OCI-LY7 (cell line): ENCODE measurements around the gene KANSL3. TPM values are rescaled to one million over a fixed set of nuclear protein-coding genes. Genes with fewer than 3 reads are reported as not detected.

ENCODE experiments used
- BruUV-seq: library from RNA; stranded (reverse); fragments of 400-500 nt; replicated peaks from 2 replicates; lab custom pipeline; 2021; lab: Mats Ljungman, UMichigan
- CTCF ChIA-PET: fragments of 300-600 bp; sonication (Branson Sonifier 250); formaldehyde crosslinking; loops from one replicate; lab custom pipeline; 2022; ENCODE audit warnings: antibody characterized with exemption; ENCODE audit not compliant: unreplicated experiment; lab: Charles Lee
- POLR2A ChIA-PET: fragments of 300-600 bp; sonication (Branson Sonifier 250); formaldehyde crosslinking; loops from one replicate; lab custom pipeline; 2022; ENCODE audit warnings: antibody characterized with exemption; lab: Charles Lee
- DNase-seq: peaks from one replicate; pipeline ENCODE4 v3.0.0-alpha.2; 2015; ENCODE audit warnings: low spot score
- H2AFZ ChIP-seq: fragments of 200-600 bp; sonication (generic), shearing (Covaris generic); 2 replicates; pipeline ENCODE4 v1.6.1; 2014; ENCODE audit warnings: mild to moderate bottlenecking, antibody characterized with exemption, low read length, moderate library complexity
- H3K27ac ChIP-seq: fragments of 200-600 bp; sonication (generic); 2 replicates; pipeline ENCODE4 v1.5.1; 2014; ENCODE audit warnings: mixed run types, low read depth, mild to moderate bottlenecking, moderate library complexity, low read length, inconsistent platforms; ENCODE audit not compliant: poor library complexity, severe bottlenecking
- H3K36me3 ChIP-seq: fragments of 200-600 bp; sonication (generic); 2 replicates; pipeline ENCODE4 v1.6.1; 2014; ENCODE audit warnings: mild to moderate bottlenecking, antibody characterized with exemption, low read length, moderate library complexity, mixed read lengths; ENCODE audit not compliant: insufficient read depth
- H3K4me1 ChIP-seq: fragments of 200-600 bp; sonication (generic); 2 replicates; pipeline ENCODE4 v1.5.1; 2014; ENCODE audit warnings: mild to moderate bottlenecking, low read length; ENCODE audit not compliant: insufficient read depth, poor library complexity, severe bottlenecking
- H3K4me2 ChIP-seq: fragments of 200-600 bp; sonication (generic); 2 replicates; pipeline ENCODE4 v1.6.1; 2014; ENCODE audit warnings: mild to moderate bottlenecking, low read length
- H3K4me3 ChIP-seq: fragments of 200-600 bp; sonication (generic); 2 replicates; pipeline ENCODE4 v1.5.1; 2014; ENCODE audit warnings: mild to moderate bottlenecking, low read depth, low read length; ENCODE audit not compliant: poor library complexity, severe bottlenecking
- H3K79me2 ChIP-seq: fragments of 200-600 bp; sonication (generic); 2 replicates; pipeline ENCODE4 v1.6.1; 2016; ENCODE audit warnings: low read depth, mild to moderate bottlenecking, low read length, moderate library complexity, mixed read lengths; ENCODE audit not compliant: insufficient read depth
- H3K9me2 ChIP-seq: fragments of 200-600 bp; sonication (generic); 2 replicates; pipeline ENCODE4 v1.6.1; 2016; ENCODE audit warnings: mild to moderate bottlenecking, low read length, mixed read lengths; ENCODE audit not compliant: insufficient read depth
- H3K9me3 ChIP-seq: fragments of 200-600 bp; sonication (generic); 2 replicates; pipeline ENCODE4 v1.6.1; 2014; ENCODE audit warnings: mild to moderate bottlenecking, mixed run types, low read length, mixed read lengths
- H4K20me1 ChIP-seq: fragments of 200-600 bp; sonication (generic); 2 replicates; pipeline ENCODE4 v1.6.1; 2014; ENCODE audit warnings: mild to moderate bottlenecking, antibody characterized with exemption, low read length, moderate library complexity, mixed read lengths; ENCODE audit not compliant: insufficient read depth
- EZH2phosphoT487 ChIP-seq: fragments of 200-600 bp; sonication (generic); IDR thresholded peaks from 2 replicates; pipeline ENCODE4 v1.6.1; 2018; ENCODE audit warnings: low read depth, borderline replicate concordance, mild to moderate bottlenecking, mixed run types, antibody characterized with exemption, low read length, moderate library complexity, mixed read lengths
- intact Hi-C: fragments of 100-400 bp; cut with micrococcal nuclease; formaldehyde crosslinking; loops from one replicate; pipeline ENCODE4 v1.10.0; 2022; ENCODE audit not compliant: unreplicated experiment
- total RNA-seq, 2 experiments: library from RNA; depleted of rRNA in 1 of 2; stranded (reverse); fragments of >200 nt in 1 of 2; shearing (Covaris generic) in 1 of 2; gene quantifications; 2 replicates each; pipeline ENCODE4 v1.2.3, GENCODE V29; 2014 to 2022
- TF ChIP-seq, protein P1 (sequence below): fragments of 200-600 bp; sonication (generic); conservative IDR thresholded peaks from 2 replicates; pipeline ENCODE4 v1.5.1; 2014; ENCODE audit warnings: mild to moderate bottlenecking, antibody characterized with exemption, low read length, moderate library complexity, mixed read lengths

Gene KANSL3
- total RNA-seq, 2 experiments from 2014 or later = 46.4 to 51.6 TPM

DNA sequence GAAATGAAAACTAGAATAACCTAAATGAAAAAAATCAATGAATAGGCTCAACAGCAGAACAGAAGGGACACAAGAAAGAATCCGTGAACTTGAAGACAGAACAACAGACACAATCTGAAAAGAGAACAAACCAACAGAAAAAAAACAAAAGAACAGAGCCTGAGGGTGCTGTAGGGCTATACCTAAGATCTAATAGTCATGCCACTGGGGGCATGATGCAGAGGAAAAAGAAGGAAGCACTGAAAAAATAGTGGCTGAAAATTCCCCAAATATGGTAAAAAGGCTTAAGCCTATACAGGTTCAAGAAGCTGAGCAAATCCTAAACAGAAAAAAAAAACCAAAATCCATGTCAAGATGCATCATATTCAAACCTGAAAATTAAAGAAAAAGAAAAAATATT is 50.3 kb downstream of the KANSL3 start:
- Histone ChIP-seq H3K4me3 (no peak overlapping the region), H3K4me1 (no peaks in the 10 kb centered on the region), H3K9me3 (no peaks in the 10 kb centered on the region), H4K20me1 (no peaks in the 10 kb centered on the region), H3K79me2 (no peaks in the 10 kb centered on the region), H3K36me3 (peaks cover 38% of the 10 kb centered on the region), H3K27ac (no peak overlapping the region), H2AFZ (no peak overlapping the region), H3K9me2 (no peaks in the 10 kb centered on the region), H3K4me2 (no peak overlapping the region)
- no peak for DNase-seq
- intact Hi-C loops = no loop called here
- ChIA-PET CTCF (no interaction called here), POLR2A (no interaction called here)
- no peak for TF ChIP-seq EZH2phosphoT487
- TF ChIP-seq, protein P1, sequence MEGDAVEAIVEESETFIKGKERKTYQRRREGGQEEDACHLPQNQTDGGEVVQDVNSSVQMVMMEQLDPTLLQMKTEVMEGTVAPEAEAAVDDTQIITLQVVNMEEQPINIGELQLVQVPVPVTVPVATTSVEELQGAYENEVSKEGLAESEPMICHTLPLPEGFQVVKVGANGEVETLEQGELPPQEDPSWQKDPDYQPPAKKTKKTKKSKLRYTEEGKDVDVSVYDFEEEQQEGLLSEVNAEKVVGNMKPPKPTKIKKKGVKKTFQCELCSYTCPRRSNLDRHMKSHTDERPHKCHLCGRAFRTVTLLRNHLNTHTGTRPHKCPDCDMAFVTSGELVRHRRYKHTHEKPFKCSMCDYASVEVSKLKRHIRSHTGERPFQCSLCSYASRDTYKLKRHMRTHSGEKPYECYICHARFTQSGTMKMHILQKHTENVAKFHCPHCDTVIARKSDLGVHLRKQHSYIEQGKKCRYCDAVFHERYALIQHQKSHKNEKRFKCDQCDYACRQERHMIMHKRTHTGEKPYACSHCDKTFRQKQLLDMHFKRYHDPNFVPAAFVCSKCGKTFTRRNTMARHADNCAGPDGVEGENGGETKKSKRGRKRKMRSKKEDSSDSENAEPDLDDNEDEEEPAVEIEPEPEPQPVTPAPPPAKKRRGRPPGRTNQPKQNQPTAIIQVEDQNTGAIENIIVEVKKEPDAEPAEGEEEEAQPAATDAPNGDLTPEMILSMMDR = no peak
- BruUV-seq = no TSS peak

DNA sequence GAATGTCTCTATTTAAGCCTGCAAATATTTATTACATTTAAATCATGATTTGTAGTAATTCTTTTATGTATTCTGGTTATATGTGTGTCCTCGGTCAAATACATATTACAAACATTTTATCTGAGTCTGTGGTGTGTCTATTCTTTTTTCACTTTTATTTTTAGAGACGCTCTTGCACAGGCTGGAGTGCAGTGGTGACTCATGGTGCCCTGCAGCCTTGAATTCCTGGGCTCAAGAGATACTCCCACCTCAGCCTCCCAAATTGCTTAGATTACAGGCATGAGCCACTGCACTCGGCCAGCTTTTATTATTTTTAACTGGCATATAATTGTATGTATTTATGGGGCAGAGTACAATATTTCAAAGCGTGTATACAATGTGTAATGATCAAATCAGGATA is 54.1 kb downstream of the KANSL3 start:
- BruUV-seq = no TSS peak
- Histone ChIP-seq H3K9me3 (no peaks in the 10 kb centered on the region), H3K4me2 (no peak overlapping the region), H4K20me1 (no peaks in the 10 kb centered on the region), H2AFZ (no peak overlapping the region), H3K4me3 (no peak overlapping the region), H3K9me2 (no peaks in the 10 kb centered on the region), H3K4me1 (no peaks in the 10 kb centered on the region), H3K79me2 (no peaks in the 10 kb centered on the region), H3K27ac (no peak overlapping the region), H3K36me3 (peaks cover 18% of the 10 kb centered on the region)
- no peak for DNase-seq
- intact Hi-C loops = no loop called here
- no peak for TF ChIP-seq EZH2phosphoT487
- TF ChIP-seq, protein P1 = no peak
- POLR2A ChIA-PET = no interaction called here
- CTCF ChIA-PET = no interaction called here

DNA sequence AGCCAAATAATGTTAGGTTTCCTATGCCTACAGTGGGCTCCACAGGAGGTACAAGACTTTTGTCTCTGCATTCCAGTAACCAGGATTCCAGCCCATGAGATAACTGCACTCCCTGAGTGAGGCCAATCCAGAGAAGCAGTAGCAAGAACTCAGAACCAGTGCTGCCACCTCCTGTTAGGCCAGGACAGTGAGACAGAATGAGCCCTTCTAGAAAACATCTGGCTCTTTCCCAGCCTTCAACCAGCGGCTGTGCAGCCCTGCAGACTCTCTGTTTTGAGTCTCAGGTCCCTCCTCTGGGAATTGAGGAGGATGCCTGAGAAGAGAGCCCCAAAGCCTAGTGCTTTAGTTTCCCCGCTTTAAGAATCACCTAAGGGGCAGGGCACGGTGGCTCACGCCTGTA is 57.3 kb downstream of the KANSL3 start:
- BruUV-seq = no TSS peak

More for the DNA sequence above, 57.3 kb downstream of the KANSL3 start:
- Histone ChIP-seq H2AFZ (no peak overlapping the region), H3K9me3 (no peaks in the 10 kb centered on the region), H3K36me3 (peaks cover 14% of the 10 kb centered on the region; the same call in 1 of the 2 replicates), H3K9me2 (no peaks in the 10 kb centered on the region), H3K4me3 (no peak overlapping the region), H3K27ac (no peak overlapping the region), H3K4me1 (no peaks in the 10 kb centered on the region), H3K79me2 (no peaks in the 10 kb centered on the region), H3K4me2 (no peak overlapping the region), H4K20me1 (no peaks in the 10 kb centered on the region)
- DNase-seq = peak; percentile 23
- POLR2A ChIA-PET = interaction anchor here (0.7 kb wide), 1 partner anchor 24 kb away, joined by 3 read pairs; no protein-coding TSS in a partner anchor
- no peak for TF ChIP-seq EZH2phosphoT487
- TF ChIP-seq, protein P1 = peak; percentile 47
- CTCF ChIA-PET = no interaction called here
- intact Hi-C loops = no loop called here
